ENCODE data around the gene SIX5.
A peak's percentile ranks its signal among the peaks of the same experiment; 100 is the strongest.

SIX5 gene

GRCh38 chr19:45790942-45791341, 21.9 kb upstream of the SIX5 start:
- H3K4me1 Mint-ChIP-seq, result peaks cover 43% of the 10 kb centered on the region
- no peak for TF ChIP-seq CTCF (IDR thresholded peaks at IDR 0.05; ENCODE audit: unreplicated experiment in 3 of 3)
- peak overlapping the region; percentile 9 to 79 (median 73) for H3K27ac Mint-ChIP-seq
- peak overlapping the region; percentile 94 to 98 (median 96) for H3K4me3 Mint-ChIP-seq
- peaks cover 38% of the 10 kb centered on the region for H3K36me3 Mint-ChIP-seq (ENCODE audit: low read depth)
- H3K9me3 Mint-ChIP-seq, result no peaks in the 10 kb centered on the region
- peaks cover 4% of the 10 kb centered on the region for H3K27me3 Mint-ChIP-seq (ENCODE audit: low read depth)

- no peaks in the 10 kb centered on the region for H3K9me3 Mint-ChIP-seq
- peaks cover 38% of the 10 kb centered on the region for H3K4me1 Mint-ChIP-seq
- no peaks in the 10 kb centered on the region for H3K27me3 Mint-ChIP-seq (ENCODE audit: low read depth)
- H3K36me3 Mint-ChIP-seq (ENCODE audit: low read depth), result peaks cover 38% of the 10 kb centered on the region
- peak overlapping the region in 2 of 3 experiments; percentile 3 to 22 for H3K4me3 Mint-ChIP-seq
- no peak for TF ChIP-seq CTCF (IDR thresholded peaks at IDR 0.05; ENCODE audit: unreplicated experiment in 3 of 3)
- no peak overlapping the region for H3K27ac Mint-ChIP-seq
Measured at GRCh38 chr19:45789035-45789786, 20.2 kb upstream of the SIX5 start.

- Mint-ChIP-seq H3K27me3 (ENCODE audit: low read depth) (no peaks in the 10 kb centered on the region), H3K36me3 (ENCODE audit: low read depth) (peaks cover 32% of the 10 kb centered on the region), H3K27ac (no peak overlapping the region), H3K4me1 (peaks cover 30% of the 10 kb centered on the region), H3K4me3 (no peak overlapping the region), H3K9me3 (no peaks in the 10 kb centered on the region)
- no peak for TF ChIP-seq CTCF (IDR thresholded peaks at IDR 0.05; ENCODE audit: unreplicated experiment in 3 of 3)
Measured at GRCh38 chr19:45786533-45786894, 17.5 kb upstream of the SIX5 start.

GRCh38 chr19:45785781-45786532, 16.9 kb upstream of the SIX5 start:
- H3K36me3 Mint-ChIP-seq (ENCODE audit: low read depth), result peaks cover 28% of the 10 kb centered on the region
- TF ChIP-seq CTCF (IDR thresholded peaks at IDR 0.05; ENCODE audit: unreplicated experiment in 3 of 3), result no peak
- H3K9me3 Mint-ChIP-seq, result no peaks in the 10 kb centered on the region
- H3K4me1 Mint-ChIP-seq, result peaks cover 27% of the 10 kb centered on the region
- no peaks in the 10 kb centered on the region for H3K27me3 Mint-ChIP-seq (ENCODE audit: low read depth)
- H3K4me3 Mint-ChIP-seq, result no peak overlapping the region
- H3K27ac Mint-ChIP-seq, result no peak overlapping the region

- peaks cover 27% of the 10 kb centered on the region for H3K4me1 Mint-ChIP-seq
- peak overlapping the region in 1 of 3 experiments; percentile 39 for H3K4me3 Mint-ChIP-seq
- no peak for TF ChIP-seq CTCF (IDR thresholded peaks at IDR 0.05; ENCODE audit: unreplicated experiment in 3 of 3)
- no peaks in the 10 kb centered on the region for H3K27me3 Mint-ChIP-seq (ENCODE audit: low read depth)
- H3K27ac Mint-ChIP-seq, result no peak overlapping the region
- H3K36me3 Mint-ChIP-seq (ENCODE audit: low read depth), result peaks cover 28% of the 10 kb centered on the region
- no peaks in the 10 kb centered on the region for H3K9me3 Mint-ChIP-seq
Measured at GRCh38 chr19:45785097-45785496, 16.0 kb upstream of the SIX5 start.
